Central memory CD4-positive, alpha-beta T cell (primary cell): Measurements from ENCODE around the gene NAMPT.
"Not testable (repeated sequence)": the region's sequence is repeated elsewhere in the genome, so short reads cannot be mapped to it uniquely, and the experiment has no call there.

Experiments
- DNase-seq: peaks from one replicate; pipeline ENCODE4 v3.0.0; 2022

Gene NAMPT

GRCh38 chr7:106298631-106299030 lies 13.8 kb upstream of the NAMPT start:
- not testable (repeated sequence) for DNase-seq

GRCh38 chr7:106298155-106298554 lies 13.4 kb upstream of the NAMPT start:
- DNase-seq = not testable (repeated sequence)

GRCh38 chr7:106294334-106294733 lies 9.6 kb upstream of the NAMPT start:
- DNase-seq = no peak

- DNase-seq = no peak
Measured at GRCh38 chr7:106291247-106291646, 6.5 kb upstream of the NAMPT start.

- DNase-seq = no peak
Measured at GRCh38 chr7:106290319-106290718, 5.5 kb upstream of the NAMPT start.

GRCh38 chr7:106289848-106290247 lies 5.1 kb upstream of the NAMPT start:
- no peak for DNase-seq

GRCh38 chr7:106288263-106288662 lies 3.5 kb upstream of the NAMPT start:
- DNase-seq = no peak

- no peak for DNase-seq
Measured at GRCh38 chr7:106287786-106288185, 3.0 kb upstream of the NAMPT start.

- DNase-seq = peak; percentile 15
Measured at GRCh38 chr7:106285855-106286492, 1.2 kb upstream of the NAMPT start.

- peak; percentile 97 for DNase-seq
Measured at GRCh38 chr7:106285051-106285854, 470 bp upstream of the NAMPT start.

- peak; percentile 27 for DNase-seq
Measured at GRCh38 chr7:106283831-106284713, 711 bp downstream of the NAMPT start.

- DNase-seq = no peak
Measured at GRCh38 chr7:106283501-106283830, 1.3 kb downstream of the NAMPT start.

GRCh38 chr7:106282852-106283251 lies 1.9 kb downstream of the NAMPT start:
- no peak for DNase-seq

GRCh38 chr7:106282390-106282789 lies 2.4 kb downstream of the NAMPT start:
- no peak for DNase-seq

- no peak for DNase-seq
Measured at GRCh38 chr7:106281585-106282318, 3.0 kb downstream of the NAMPT start.

GRCh38 chr7:106281127-106281526 lies 3.7 kb downstream of the NAMPT start:
- DNase-seq = no peak

- DNase-seq = no peak
Measured at GRCh38 chr7:106279425-106280197, 5.2 kb downstream of the NAMPT start.

GRCh38 chr7:106278695-106279094 lies 6.1 kb downstream of the NAMPT start:
- no peak for DNase-seq

- no peak for DNase-seq
Measured at GRCh38 chr7:106277976-106278375, 6.8 kb downstream of the NAMPT start.

- DNase-seq = no peak
Measured at GRCh38 chr7:106276513-106276912, 8.3 kb downstream of the NAMPT start.

GRCh38 chr7:106273009-106273668 lies 11.6 kb downstream of the NAMPT start:
- DNase-seq = no peak
